ENCODE measurements around the gene CLDN22. TPM values are rescaled to one million over a fixed set of nuclear protein-coding genes. Genes with fewer than 3 reads are reported as not detected.

Gene CLDN22
- total RNA-seq, 3 donors from 2014 or later = not detected

DNA sequence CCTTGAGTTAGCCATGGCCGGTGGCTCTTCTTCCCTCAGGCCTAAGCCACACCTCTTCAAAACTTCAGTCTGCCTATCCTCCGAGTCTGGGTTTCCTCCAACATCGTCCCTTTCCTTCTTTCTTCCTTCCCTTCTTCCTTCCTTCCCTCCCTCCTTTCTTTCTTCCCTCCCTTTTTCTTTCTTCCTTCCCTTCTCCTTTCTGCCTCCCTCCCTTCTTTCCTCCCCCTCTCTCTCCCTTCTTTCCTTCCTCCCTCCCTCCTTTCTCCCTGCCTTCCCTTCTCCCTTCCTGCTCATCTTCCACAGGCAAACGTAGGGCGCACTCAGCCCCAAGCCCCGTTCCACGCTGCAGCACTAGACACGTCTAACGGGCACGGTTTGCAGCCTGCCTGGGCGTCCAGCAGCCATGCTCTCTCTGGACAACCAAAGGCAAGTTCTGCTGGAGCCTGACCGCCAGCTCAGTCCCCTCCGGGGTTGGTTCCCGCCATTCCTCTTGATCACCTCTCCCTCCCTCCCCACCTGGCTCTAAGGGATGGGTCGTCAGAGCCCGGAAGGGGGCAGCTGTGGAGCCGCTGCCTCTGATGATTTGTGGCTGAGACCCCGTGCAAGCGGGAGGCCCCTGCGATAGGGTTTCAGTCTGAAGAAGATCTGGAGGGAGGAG, 36.2 kb upstream of the CLDN22 start:
- no peak overlapping the region for H3K27ac ChIP-seq
- H3K4me1 ChIP-seq = no peaks in the 10 kb centered on the region
- H3K36me3 ChIP-seq = no peaks in the 10 kb centered on the region
- DNase-seq (ENCODE audit: low spot score in 2 of 2) = no peak
- no peak overlapping the region for H3K4me3 ChIP-seq
- H3K9me3 ChIP-seq = no peaks in the 10 kb centered on the region
- TF ChIP-seq CTCF (IDR thresholded peaks at IDR 0.05) (no peak), POLR2A (IDR thresholded peaks at IDR 0.05) (no peak), POLR2AphosphoS5 (IDR thresholded peaks at IDR 0.05) (no peak)
- intact Hi-C loops (cut with DNase I; ENCODE audit: low total_unique reads) = no loop called here
- no peaks in the 10 kb centered on the region for H3K27me3 ChIP-seq

DNA sequence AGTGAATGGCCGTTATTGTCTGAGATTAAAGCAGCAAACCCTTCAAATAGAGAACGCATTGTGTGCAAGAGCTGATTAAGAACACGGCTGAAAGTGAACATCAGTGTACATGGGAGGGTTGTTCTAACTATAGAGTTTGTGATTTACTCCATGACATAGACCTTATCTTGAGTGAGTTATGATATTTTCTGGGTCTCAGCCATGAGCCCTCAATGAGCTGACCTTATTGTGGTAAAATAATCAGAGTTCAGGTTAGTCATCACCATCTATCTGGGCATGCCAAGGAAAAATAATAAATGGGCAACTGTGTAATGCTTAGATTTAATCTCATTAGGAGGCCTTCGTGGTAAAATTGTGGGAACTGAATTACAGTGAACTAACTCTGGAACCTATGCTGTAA, 35.3 kb upstream of the CLDN22 start:
- Histone ChIP-seq H3K4me3 (no peak overlapping the region), H3K4me1 (no peaks in the 10 kb centered on the region), H3K36me3 (no peaks in the 10 kb centered on the region), H3K9me3 (no peaks in the 10 kb centered on the region), H3K27ac (no peak overlapping the region), H3K27me3 (no peaks in the 10 kb centered on the region)
- no peak for TF ChIP-seq POLR2A (IDR thresholded peaks at IDR 0.05)
- TF ChIP-seq CTCF (IDR thresholded peaks at IDR 0.05) = no peak
- no peak for TF ChIP-seq POLR2AphosphoS5 (IDR thresholded peaks at IDR 0.05)
- intact Hi-C loops (cut with DNase I; ENCODE audit: low total_unique reads) = no loop called here
- no peak for DNase-seq (ENCODE audit: low spot score in 2 of 2)

- Histone ChIP-seq H3K27me3 (no peaks in the 10 kb centered on the region), H3K36me3 (no peaks in the 10 kb centered on the region), H3K4me1 (no peaks in the 10 kb centered on the region), H3K9me3 (no peaks in the 10 kb centered on the region), H3K27ac (no peak overlapping the region), H3K4me3 (no peak overlapping the region)
- no peak for DNase-seq (ENCODE audit: low spot score in 2 of 2)
- no peak for TF ChIP-seq CTCF (IDR thresholded peaks at IDR 0.05)
- TF ChIP-seq POLR2A (IDR thresholded peaks at IDR 0.05) = no peak
- no peak for TF ChIP-seq POLR2AphosphoS5 (IDR thresholded peaks at IDR 0.05)
- intact Hi-C loops (cut with DNase I; ENCODE audit: low total_unique reads) = no loop called here
Measured at GRCh38 chr4:183354219-183354618, 34.1 kb upstream of the CLDN22 start.

- H3K27ac ChIP-seq = no peak overlapping the region
- no peak for DNase-seq (ENCODE audit: low spot score in 2 of 2)
- H3K4me3 ChIP-seq = no peak overlapping the region
- TF ChIP-seq POLR2AphosphoS5 (IDR thresholded peaks at IDR 0.05) = no peak
- no peaks in the 10 kb centered on the region for H3K27me3 ChIP-seq
- no peaks in the 10 kb centered on the region for H3K9me3 ChIP-seq
- H3K36me3 ChIP-seq = no peaks in the 10 kb centered on the region
- intact Hi-C loops (cut with DNase I; ENCODE audit: low total_unique reads) = no loop called here
- no peaks in the 10 kb centered on the region for H3K4me1 ChIP-seq
Measured at GRCh38 chr4:183353557-183353956, 33.5 kb upstream of the CLDN22 start.

DNA sequence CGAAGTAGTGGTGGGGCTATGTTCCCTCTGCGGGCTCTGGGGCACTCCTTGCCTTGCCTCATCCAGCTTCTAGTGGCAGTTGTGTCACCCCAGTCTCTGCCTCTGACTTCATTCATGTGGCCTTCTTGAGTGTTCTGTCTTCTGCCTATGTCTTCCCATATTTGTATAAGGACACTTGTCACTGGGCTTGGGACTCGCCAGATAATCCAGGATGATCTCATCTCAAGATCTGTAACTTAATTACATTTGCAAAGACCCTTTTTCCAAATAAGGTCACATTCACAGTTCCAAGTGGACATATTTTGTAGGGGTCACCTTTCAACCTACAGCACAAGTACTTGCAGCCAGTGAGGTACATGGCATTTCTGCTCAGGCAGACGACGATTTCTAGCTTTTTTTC, 32.5 kb upstream of the CLDN22 start:
- DNase-seq (ENCODE audit: low spot score in 2 of 2) = no peak
- Histone ChIP-seq H3K36me3 (no peaks in the 10 kb centered on the region), H3K27ac (no peak overlapping the region), H3K4me1 (no peaks in the 10 kb centered on the region), H3K9me3 (no peaks in the 10 kb centered on the region), H3K27me3 (no peaks in the 10 kb centered on the region), H3K4me3 (no peak overlapping the region)
- TF ChIP-seq CTCF (IDR thresholded peaks at IDR 0.05) = no peak
- TF ChIP-seq POLR2A (IDR thresholded peaks at IDR 0.05) = no peak
- no peak for TF ChIP-seq POLR2AphosphoS5 (IDR thresholded peaks at IDR 0.05)
- intact Hi-C loops (cut with DNase I; ENCODE audit: low total_unique reads) = no loop called here

All from breast epithelium (tissue), 4 donors.